ENCODE results near the gene NDUFS2. TPM values are rescaled to one million over a fixed set of nuclear protein-coding genes. Genes with fewer than 3 reads are reported as not detected.

The NDUFS2 gene
- total RNA-seq, 1 experiment from 2014 or later: 76.2 TPM

GRCh38 chr1:161193561-161194235 lies 8.5 kb upstream of the NDUFS2 start:
- no peak overlapping the region for H3K27ac ChIP-seq
- no peaks in the 10 kb centered on the region for H3K36me3 ChIP-seq
- H3K9me3 ChIP-seq (replicated peaks): no peaks in the 10 kb centered on the region
- H3K4me1 ChIP-seq (replicated peaks): 0 out of 2 replicates have a peak, but pooled peaks cover 4% of the 10 kb centered on the region
- DNase-seq (ENCODE audit: low read depth in 1 of 2, low spot score in 2 of 2): no peak
- no peaks in the 10 kb centered on the region for H3K27me3 ChIP-seq (replicated peaks)
- no peak overlapping the region for H3K4me3 ChIP-seq

- Histone ChIP-seq H3K4me1 (replicated peaks) (0 out of 2 replicates have a peak, but pooled peaks cover 4% of the 10 kb centered on the region), H3K4me3 (no peak overlapping the region), H3K36me3 (no peaks in the 10 kb centered on the region), H3K9me3 (replicated peaks) (no peaks in the 10 kb centered on the region), H3K27ac (no peak overlapping the region), H3K27me3 (replicated peaks) (no peaks in the 10 kb centered on the region)
- DNase-seq (ENCODE audit: low read depth in 1 of 2, low spot score in 2 of 2): no peak
Observed at GRCh38 chr1:161195171-161195570, 7.0 kb upstream of the NDUFS2 start.

GRCh38 chr1:161196111-161196510 lies 6.1 kb upstream of the NDUFS2 start:
- no peak for DNase-seq (ENCODE audit: low read depth in 1 of 2, low spot score in 2 of 2)
- Histone ChIP-seq H3K27ac (no peak overlapping the region), H3K36me3 (no peaks in the 10 kb centered on the region), H3K4me1 (replicated peaks) (peaks cover 11% of the 10 kb centered on the region), H3K4me3 (no peak overlapping the region), H3K9me3 (replicated peaks) (no peaks in the 10 kb centered on the region), H3K27me3 (replicated peaks) (no peaks in the 10 kb centered on the region)

- no peak overlapping the region for H3K27ac ChIP-seq
- H3K4me1 ChIP-seq (replicated peaks): peaks cover 18% of the 10 kb centered on the region
- no peaks in the 10 kb centered on the region for H3K27me3 ChIP-seq (replicated peaks)
- DNase-seq (ENCODE audit: low read depth in 1 of 2, low spot score in 2 of 2): no peak
- no peaks in the 10 kb centered on the region for H3K9me3 ChIP-seq (replicated peaks)
- no peaks in the 10 kb centered on the region for H3K36me3 ChIP-seq
- H3K4me3 ChIP-seq: no peak overlapping the region
Observed at GRCh38 chr1:161196521-161197451, 5.4 kb upstream of the NDUFS2 start.

GRCh38 chr1:161197560-161198193 lies 4.5 kb upstream of the NDUFS2 start:
- H3K27me3 ChIP-seq (replicated peaks): no peaks in the 10 kb centered on the region
- H3K27ac ChIP-seq: no peak overlapping the region
- H3K9me3 ChIP-seq (replicated peaks): no peaks in the 10 kb centered on the region
- H3K4me3 ChIP-seq: no peak overlapping the region
- no peaks in the 10 kb centered on the region for H3K36me3 ChIP-seq
- DNase-seq (ENCODE audit: low read depth in 1 of 2, low spot score in 2 of 2): no peak
- peaks cover 20% of the 10 kb centered on the region for H3K4me1 ChIP-seq (replicated peaks)

GRCh38 chr1:161198194-161198896 lies 3.8 kb upstream of the NDUFS2 start:
- peaks cover 25% of the 10 kb centered on the region for H3K4me1 ChIP-seq (replicated peaks)
- H3K9me3 ChIP-seq (replicated peaks): no peaks in the 10 kb centered on the region
- no peak overlapping the region for H3K27ac ChIP-seq
- peaks cover under 1% of the 10 kb centered on the region for H3K36me3 ChIP-seq
- H3K4me3 ChIP-seq: no peak overlapping the region
- no peaks in the 10 kb centered on the region for H3K27me3 ChIP-seq (replicated peaks)
- DNase-seq (ENCODE audit: low read depth in 1 of 2, low spot score in 2 of 2): no peak

GRCh38 chr1:161198897-161199431 lies 3.2 kb upstream of the NDUFS2 start, which contains the start of gene ADAMTS4:
TSS of gene ADAMTS4 (minus strand) at chr1:161199054. CDS start at chr1:161198627, 427 bp downstream.
- Histone ChIP-seq H3K4me1 (replicated peaks) (peaks cover 25% of the 10 kb centered on the region), H3K4me3 (no peak within 1 kb of the TSS), H3K36me3 (peaks cover 7% of the 10 kb centered on the region), H3K27me3 (replicated peaks) (no peaks in the 10 kb centered on the region), H3K27ac (no peak within 1 kb of the TSS), H3K9me3 (replicated peaks) (no peaks in the 10 kb centered on the region)
- no peak for DNase-seq (ENCODE audit: low read depth in 1 of 2, low spot score in 2 of 2)

GRCh38 chr1:161199506-161200139 lies 2.5 kb upstream of the NDUFS2 start:
- peaks cover 25% of the 10 kb centered on the region for H3K4me1 ChIP-seq (replicated peaks)
- DNase-seq (ENCODE audit: low read depth in 1 of 2, low spot score in 2 of 2): no peak
- no peaks in the 10 kb centered on the region for H3K9me3 ChIP-seq (replicated peaks)
- no peak overlapping the region for H3K4me3 ChIP-seq
- peaks cover 13% of the 10 kb centered on the region for H3K36me3 ChIP-seq
- no peak overlapping the region for H3K27ac ChIP-seq
- H3K27me3 ChIP-seq (replicated peaks): no peaks in the 10 kb centered on the region

GRCh38 chr1:161200421-161200991 lies 1.7 kb upstream of the NDUFS2 start:
- Histone ChIP-seq H3K27ac (no peak overlapping the region), H3K27me3 (replicated peaks) (no peaks in the 10 kb centered on the region), H3K36me3 (peaks cover 17% of the 10 kb centered on the region), H3K4me1 (replicated peaks) (peaks cover 25% of the 10 kb centered on the region), H3K4me3 (no peak overlapping the region), H3K9me3 (replicated peaks) (no peaks in the 10 kb centered on the region)
- DNase-seq (ENCODE audit: low read depth in 1 of 2, low spot score in 2 of 2): no peak

- Histone ChIP-seq H3K4me1 (replicated peaks) (peaks cover 25% of the 10 kb centered on the region), H3K27ac (peak overlapping the region; percentile 77), H3K4me3 (peak overlapping the region; percentile 64; the same call in 1 of the 2 replicates), H3K27me3 (replicated peaks) (no peaks in the 10 kb centered on the region), H3K9me3 (replicated peaks) (no peaks in the 10 kb centered on the region), H3K36me3 (peaks cover 18% of the 10 kb centered on the region)
- DNase-seq (ENCODE audit: low read depth in 1 of 2, low spot score in 2 of 2): peak in 1 of 2 experiments; percentile 15
Observed at GRCh38 chr1:161200992-161201835, 953 bp upstream of the NDUFS2 start.

- Histone ChIP-seq H3K4me1 (replicated peaks) (peaks cover 10% of the 10 kb centered on the region), H3K36me3 (peaks cover 64% of the 10 kb centered on the region), H3K9me3 (replicated peaks) (no peaks in the 10 kb centered on the region), H3K4me3 (no peak overlapping the region), H3K27me3 (replicated peaks) (no peaks in the 10 kb centered on the region), H3K27ac (no peak overlapping the region)
- no peak for DNase-seq (ENCODE audit: low read depth in 1 of 2, low spot score in 2 of 2)
Observed at GRCh38 chr1:161206411-161207140, 4.4 kb downstream of the NDUFS2 start.

Data from SJSA1 (cell line).